Endometrial microvascular endothelial cells (primary cell): Measurements from ENCODE around the gene ATP5ME. TPM values are rescaled to one million over a fixed set of nuclear protein-coding genes. Genes with fewer than 3 reads are reported as not detected.
"Not testable (repeated sequence)": the region's sequence is repeated elsewhere in the genome, so short reads cannot be mapped to it uniquely, and the experiment has no call there.

Source experiments
- in situ Hi-C: cut with HindIII; loops from 2 replicates; pipeline ENCODE4 v1.10.0; 2017; ENCODE audit warnings: low sequenced_read_pairs, low pct_unique_long_range_greater_than_20kb; ENCODE audit errors: inconsistent ontology term
- total RNA-seq: library from RNA; depleted of rRNA; stranded (reverse); fragments of >200 nt; gene quantifications from one replicate; pipeline ENCODE4 v1.2.3, GENCODE V29; 2015; ENCODE audit errors: inconsistent ontology term

The ATP5ME gene
- total RNA-seq, 1 donor from 2014 or later = 168 TPM

GRCh38 chr4:675980-676870, 2.1 kb upstream of the ATP5ME start:
- in situ Hi-C loops = no loop called here

DNA sequence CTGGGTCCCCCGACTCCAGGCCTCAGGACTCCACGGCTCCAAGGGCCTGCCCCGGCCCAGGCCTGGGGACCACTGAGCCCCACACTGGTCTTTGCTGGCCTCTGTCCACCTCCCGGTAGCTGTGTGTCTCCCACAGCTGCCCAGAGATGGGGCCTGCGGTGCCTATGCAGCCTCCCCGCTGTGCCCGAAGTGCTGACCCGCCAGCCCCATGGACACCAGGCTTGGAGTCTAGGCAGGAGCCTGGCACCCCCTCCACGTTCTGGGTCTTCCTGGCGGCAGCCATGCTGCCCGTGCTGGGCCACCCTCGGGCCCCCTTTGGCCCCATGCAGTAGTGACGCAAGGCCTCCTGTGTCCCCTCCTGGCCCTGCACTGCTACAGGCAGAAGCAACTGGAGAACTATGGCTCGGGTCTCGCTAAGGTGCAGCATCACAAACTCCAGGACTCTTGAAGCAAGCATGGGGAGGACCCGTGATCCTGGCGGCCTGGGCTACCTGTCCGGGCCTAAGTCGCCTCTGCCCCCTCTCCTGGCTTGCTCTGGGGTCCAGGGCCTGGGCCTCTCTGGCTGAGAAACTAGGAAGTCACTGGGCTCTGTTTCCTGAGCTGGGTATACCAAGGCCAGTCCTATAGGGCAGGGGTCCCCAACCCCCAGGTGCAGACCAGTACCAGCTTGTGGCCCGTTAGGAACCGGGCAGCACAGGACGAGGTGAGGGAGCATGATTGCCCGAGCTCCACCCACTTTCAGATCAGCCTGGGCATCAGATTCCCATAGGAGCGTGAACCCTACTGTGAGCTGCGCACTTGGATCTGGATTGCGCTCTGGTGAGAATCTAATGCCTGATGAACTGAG, 1.2 kb upstream of the ATP5ME start:
- in situ Hi-C loops = no loop called here

GRCh38 chr4:673349-674091, 556 bp downstream of the ATP5ME start:
- in situ Hi-C loops = no loop called here

GRCh38 chr4:671769-672168, 2.3 kb downstream of the ATP5ME start:
- in situ Hi-C loops = no loop called here

- in situ Hi-C loops = not testable (repeated sequence)
Measured at GRCh38 chr4:669806-670559, 4.1 kb downstream of the ATP5ME start.

DNA sequence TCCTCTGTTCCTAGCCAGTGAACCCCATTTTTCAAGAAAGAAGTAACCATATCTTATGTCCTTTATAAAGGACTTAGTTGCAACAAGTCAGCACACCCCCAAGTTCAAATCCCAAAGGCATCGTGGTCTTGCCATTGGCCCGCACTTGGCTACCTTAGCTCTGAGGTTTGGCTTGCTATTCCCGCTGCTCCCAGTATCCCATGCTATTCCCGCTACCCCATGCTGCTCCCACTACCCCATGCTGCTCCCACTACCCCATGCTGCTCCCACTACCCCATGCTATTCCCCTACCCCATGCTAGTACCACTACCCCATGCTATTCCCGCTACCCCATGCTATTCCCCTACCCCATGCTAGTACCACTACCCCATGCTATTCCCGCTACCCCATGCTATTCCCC, 5.9 kb downstream of the ATP5ME start:
- in situ Hi-C loops = not testable (repeated sequence)

DNA sequence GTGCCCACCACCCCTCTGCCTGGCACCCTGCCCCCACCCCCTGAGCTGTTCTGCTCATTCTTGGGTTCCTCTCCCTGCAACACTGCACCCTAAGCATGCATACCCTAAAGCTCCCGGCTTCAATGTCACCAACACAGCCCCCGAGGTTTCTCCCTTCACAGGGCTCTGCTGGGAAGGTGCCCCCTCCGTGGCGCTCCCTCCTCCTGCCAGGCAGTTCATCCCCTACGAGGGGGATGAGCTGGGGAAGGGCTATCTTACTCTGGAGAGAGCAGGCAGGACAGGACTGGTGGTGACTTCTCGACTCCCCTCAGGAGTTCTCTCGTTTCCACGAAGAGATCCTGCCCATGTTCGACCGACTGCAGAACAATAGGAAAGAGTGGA, 6.5 kb downstream of the ATP5ME start:
- in situ Hi-C loops = no loop called here

DNA sequence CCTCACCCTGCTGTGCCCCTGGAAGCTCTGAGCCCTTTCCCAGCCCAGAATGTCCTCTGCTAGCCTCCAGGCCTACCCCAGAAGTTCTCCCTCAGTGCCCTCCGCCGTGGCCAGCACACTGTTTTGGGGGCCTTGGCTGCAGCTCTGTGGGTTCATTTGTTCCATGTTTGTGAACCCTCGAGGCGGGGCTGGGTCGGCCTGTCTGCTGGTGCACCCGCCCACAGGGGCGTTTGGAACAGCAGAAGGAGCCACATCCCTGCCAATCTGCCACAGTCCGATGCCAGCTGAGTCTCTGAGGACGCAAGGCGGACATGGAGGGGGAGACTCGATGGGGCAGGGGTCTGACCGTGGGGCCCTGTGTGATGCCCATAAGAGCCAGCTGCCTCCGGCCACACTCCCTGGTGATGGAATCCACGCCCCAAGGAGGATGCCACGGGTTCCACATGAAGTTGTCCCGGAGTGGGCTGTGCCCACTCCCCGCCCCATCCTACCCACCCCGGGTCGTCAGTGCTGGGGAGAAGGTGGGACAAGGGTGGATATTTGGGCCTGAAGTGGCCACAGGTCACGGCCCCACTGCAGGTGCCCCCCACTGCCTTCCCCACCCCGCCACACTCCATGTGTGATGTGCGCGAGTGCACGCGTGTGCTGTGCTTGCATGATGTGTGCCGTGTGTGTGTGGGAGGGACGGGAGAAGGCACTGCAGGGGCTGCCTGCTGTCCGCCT, 7.1 kb downstream of the ATP5ME start:
- in situ Hi-C loops = no loop called here

DNA sequence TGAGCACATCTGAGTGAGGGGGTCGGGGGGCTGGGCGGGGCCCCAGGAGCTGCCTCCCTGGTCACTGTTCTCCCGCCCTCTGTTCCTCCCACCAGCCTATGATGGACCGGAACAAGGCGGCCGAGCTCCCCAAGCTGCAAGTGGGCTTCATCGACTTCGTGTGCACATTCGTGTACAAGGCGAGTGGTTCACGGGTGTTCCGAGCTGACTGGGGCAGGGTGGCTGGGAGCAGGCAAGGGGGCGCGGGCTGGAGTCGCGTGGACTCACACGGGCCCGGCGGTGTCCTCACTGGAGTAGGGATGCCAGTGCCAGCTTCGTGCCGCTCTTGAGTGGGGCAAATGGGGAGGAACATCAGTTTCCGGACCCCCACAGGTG, 7.7 kb downstream of the ATP5ME start:
- in situ Hi-C loops = no loop called here

GRCh38 chr4:665751-666435, 8.2 kb downstream of the ATP5ME start:
- in situ Hi-C loops = no loop called here

DNA sequence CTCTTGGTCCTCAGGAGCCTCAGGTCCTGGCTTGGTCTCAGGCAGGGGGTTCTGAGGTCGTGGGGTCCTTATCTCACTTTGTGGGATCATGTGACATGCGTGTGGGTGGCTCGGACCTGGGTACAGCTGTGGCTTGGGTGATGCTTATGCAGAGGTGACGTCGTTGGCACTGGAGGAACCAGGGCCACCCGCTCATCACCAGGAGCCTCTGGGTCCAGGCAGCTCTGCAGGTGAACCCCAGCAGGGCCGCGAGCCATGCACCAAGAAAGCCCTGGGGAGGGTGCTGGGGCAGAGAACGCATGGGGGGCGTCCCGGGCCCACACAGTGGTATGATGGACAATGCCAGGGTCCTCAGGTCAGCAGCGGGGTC, 8.7 kb downstream of the ATP5ME start:
- in situ Hi-C loops = no loop called here

DNA sequence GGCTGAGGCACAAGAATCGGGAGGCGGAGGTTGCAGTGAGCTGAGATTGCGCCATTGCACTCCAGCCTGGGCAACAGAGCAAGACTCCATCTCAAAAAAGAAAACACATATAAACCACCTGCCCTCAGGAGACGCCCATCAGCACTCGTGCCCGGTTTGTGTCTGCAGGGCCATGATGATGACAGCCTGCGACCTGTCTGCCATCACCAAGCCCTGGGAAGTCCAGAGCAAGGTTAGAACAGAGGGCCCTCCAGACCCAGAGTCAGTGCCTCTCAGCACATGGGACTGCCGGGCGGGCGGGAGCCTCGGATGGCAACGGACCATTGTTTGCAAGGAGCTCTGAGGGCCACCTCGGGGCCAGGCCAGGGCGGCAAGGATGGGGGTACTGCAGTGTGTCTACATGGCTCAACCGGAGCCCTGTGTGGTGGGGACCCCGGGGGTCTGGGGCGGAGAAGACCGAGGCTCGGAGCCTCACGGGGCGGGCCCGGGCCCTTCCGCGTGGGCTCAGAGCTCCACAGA, 9.3 kb downstream of the ATP5ME start:
- in situ Hi-C loops = no loop called here

DNA sequence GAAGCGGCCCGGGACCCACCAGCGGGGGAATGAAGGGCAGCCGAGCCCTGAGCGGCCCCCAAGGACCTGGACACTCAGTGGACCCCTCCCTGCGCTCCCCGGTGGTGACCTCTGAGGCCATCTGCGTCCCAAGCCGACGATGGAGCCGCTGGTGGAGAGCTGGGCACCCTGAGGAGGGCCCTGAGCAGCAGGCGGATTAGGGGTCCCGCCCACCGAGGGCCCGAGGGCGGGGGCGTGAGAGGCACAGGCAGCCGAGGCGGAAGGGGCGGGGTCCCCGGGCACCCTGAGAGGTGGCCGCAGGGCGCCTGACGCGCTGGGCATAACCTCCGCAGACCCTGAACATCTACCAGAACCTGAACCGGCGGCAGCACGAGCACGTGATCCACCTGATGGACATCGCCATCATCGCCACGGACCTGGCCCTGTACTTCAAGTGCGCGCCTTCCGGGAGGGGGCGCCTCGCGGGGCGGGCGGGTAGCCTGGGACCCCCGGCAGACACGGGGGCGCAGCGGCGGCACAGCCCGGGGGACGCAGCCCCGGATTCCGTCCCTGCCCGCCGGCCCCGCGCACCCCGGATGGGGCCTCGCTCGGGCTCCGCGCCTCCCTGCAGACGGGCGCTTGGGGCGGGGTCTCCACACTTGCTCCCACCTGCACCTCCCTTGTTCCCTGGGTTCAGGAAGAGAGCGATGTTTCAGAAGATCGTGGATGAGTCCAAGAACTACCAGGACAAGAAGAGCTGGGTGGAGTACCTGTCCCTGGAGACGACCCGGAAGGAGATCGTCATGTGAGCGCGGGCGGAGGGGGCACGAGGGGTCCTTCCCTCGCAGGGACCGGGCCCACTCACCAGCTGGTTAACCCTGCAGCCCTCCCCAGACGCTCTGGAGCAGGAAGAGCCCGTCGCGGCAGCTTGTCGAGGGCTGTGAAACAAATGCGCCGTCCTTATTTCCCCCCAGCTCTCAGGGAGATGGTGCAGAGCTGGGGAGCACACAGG, 10.3 kb downstream of the ATP5ME start:
- in situ Hi-C loops = no loop called here

DNA sequence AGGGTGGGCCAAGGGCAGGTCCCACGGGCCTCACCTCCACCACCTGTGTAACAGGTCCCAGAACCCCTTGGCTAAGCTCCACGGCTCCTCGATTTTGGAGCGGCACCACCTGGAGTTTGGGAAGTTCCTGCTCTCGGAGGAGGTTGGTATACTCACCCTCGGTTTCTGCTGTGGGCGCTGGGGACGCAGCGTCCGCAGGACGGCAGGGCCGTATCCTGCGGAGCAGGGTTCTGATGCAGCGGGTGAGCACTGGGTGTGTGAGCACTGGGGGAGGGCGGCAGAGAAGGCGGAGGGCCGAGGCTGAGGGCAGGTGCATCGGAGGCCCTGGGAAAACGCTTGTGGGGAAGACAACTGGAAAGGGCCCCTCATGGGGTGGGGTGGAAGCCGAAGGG, 11.0 kb downstream of the ATP5ME start:
- in situ Hi-C loops = no loop called here

DNA sequence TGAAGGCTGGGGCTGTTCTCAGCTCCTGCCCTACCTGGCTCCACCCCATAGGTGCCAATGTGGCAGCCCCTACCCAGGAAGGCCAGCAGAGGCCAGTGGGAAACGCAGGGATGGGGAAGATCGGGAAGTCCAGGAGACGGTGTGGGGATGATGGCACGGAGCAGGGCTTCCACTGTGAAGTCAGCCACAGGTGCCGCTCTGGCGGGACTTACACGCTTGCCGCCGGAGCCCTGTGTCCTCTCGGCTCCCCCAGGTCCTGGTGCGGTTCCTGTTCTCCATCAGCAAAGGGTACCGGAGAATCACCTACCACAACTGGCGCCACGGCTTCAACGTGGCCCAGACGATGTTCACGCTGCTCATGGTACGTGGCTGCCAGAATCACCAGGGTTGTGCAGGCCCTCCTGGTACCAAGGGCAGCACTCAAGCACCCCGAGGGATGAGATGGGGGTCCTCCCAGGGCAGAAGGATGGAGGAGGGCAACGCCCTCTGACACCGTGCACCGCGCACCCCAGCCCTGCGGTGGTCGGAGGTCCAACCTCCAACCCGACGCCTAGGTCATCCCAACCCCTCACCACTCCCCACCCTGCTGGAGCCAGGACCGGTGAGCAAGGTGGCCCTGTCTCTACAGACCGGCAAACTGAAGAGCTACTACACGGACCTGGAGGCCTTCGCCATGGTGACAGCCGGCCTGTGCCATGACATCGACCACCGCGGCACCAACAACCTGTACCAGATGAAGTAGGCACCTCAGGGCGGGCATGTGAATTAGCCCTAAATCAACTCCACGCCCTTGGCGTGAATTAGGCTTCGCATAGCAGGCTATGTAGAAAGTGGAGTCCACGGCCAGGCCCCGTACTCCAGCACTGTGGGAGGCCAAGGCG, 12.0 kb downstream of the ATP5ME start:
- in situ Hi-C loops = no loop called here
